Loucy (cell line): ENCODE data around the gene CUEDC2.

Experiments used
- EZH2phosphoT487 ChIP-seq: fragments of 200-600 bp; IDR thresholded peaks from 2 replicates; pipeline ENCODE4 v1.6.1; 2018; ENCODE audit warnings: antibody characterized with exemption, mild to moderate bottlenecking, moderate library complexity, borderline replicate concordance
- TF ChIP-seq, protein P1 (sequence below): fragments of 200-600 bp; sonication (generic); conservative IDR thresholded peaks from 2 replicates; pipeline ENCODE4 v1.5.1; 2014; ENCODE audit warnings: mild to moderate bottlenecking, antibody characterized with exemption, low read length

DNA sequence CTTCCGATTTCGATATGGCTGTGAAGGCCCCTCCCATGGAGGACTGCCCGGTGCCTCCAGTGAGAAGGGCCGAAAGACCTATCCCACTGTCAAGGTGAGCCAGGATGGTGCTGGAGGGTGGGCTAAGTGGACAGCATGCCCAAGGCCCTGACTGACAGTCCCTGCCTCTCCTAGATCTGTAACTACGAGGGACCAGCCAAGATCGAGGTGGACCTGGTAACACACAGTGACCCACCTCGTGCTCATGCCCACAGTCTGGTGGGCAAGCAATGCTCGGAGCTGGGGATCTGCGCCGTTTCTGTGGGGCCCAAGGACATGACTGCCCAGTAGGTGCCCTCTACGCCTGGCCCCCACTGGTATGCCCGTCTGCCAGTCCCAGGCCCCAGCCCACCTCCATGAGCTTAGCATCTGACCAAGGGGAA lies 35.6 kb downstream of the CUEDC2 start:
- TF ChIP-seq, protein P1, sequence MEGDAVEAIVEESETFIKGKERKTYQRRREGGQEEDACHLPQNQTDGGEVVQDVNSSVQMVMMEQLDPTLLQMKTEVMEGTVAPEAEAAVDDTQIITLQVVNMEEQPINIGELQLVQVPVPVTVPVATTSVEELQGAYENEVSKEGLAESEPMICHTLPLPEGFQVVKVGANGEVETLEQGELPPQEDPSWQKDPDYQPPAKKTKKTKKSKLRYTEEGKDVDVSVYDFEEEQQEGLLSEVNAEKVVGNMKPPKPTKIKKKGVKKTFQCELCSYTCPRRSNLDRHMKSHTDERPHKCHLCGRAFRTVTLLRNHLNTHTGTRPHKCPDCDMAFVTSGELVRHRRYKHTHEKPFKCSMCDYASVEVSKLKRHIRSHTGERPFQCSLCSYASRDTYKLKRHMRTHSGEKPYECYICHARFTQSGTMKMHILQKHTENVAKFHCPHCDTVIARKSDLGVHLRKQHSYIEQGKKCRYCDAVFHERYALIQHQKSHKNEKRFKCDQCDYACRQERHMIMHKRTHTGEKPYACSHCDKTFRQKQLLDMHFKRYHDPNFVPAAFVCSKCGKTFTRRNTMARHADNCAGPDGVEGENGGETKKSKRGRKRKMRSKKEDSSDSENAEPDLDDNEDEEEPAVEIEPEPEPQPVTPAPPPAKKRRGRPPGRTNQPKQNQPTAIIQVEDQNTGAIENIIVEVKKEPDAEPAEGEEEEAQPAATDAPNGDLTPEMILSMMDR, result no peak
- TF ChIP-seq EZH2phosphoT487, result no peak
